ENCODE results near the gene BRD9.
"Not testable (repeated sequence)": the region's sequence is repeated elsewhere in the genome, so short reads cannot be mapped to it uniquely, and the experiment has no call there.

BRD9 gene

GRCh38 chr5:842402-843221 is 50.0 kb downstream of the BRD9 start:
- H3K36me3 ChIP-seq (ENCODE audit: control insufficient read depth in 2 of 2, insufficient read depth in 2 of 2, low read length in 2 of 2); H3K4me1 ChIP-seq (ENCODE audit: control insufficient read depth, insufficient read depth, low read length); H3K9ac ChIP-seq (ENCODE audit: low read length in 2 of 2); H3K27ac ChIP-seq (ENCODE audit: low read length); H3K9me3 ChIP-seq (ENCODE audit: control insufficient read depth in 2 of 2, low read length in 2 of 2); H3K4me3 ChIP-seq (ENCODE audit: low read length in 2 of 2); H3K27me3 ChIP-seq (ENCODE audit: control insufficient read depth in 1 of 2, insufficient read depth in 2 of 2, low read length in 2 of 2): not testable (repeated sequence)

GRCh38 chr5:841531-842401 is 50.8 kb downstream of the BRD9 start:
- H3K9me3 ChIP-seq (ENCODE audit: control insufficient read depth in 2 of 2, low read length in 2 of 2); H3K4me1 ChIP-seq (ENCODE audit: control insufficient read depth, insufficient read depth, low read length); H3K36me3 ChIP-seq (ENCODE audit: control insufficient read depth in 2 of 2, insufficient read depth in 2 of 2, low read length in 2 of 2); H3K27me3 ChIP-seq (ENCODE audit: control insufficient read depth in 1 of 2, insufficient read depth in 2 of 2, low read length in 2 of 2); H3K4me3 ChIP-seq (ENCODE audit: low read length in 2 of 2); H3K27ac ChIP-seq (ENCODE audit: low read length); H3K9ac ChIP-seq (ENCODE audit: low read length in 2 of 2): not testable (repeated sequence)

GRCh38 chr5:840974-841435 is 51.6 kb downstream of the BRD9 start:
- not testable (repeated sequence) for H3K4me1 ChIP-seq (ENCODE audit: control insufficient read depth, insufficient read depth, low read length); H3K27me3 ChIP-seq (ENCODE audit: control insufficient read depth in 1 of 2, insufficient read depth in 2 of 2, low read length in 2 of 2); H3K9ac ChIP-seq (ENCODE audit: low read length in 2 of 2); H3K27ac ChIP-seq (ENCODE audit: low read length); H3K4me3 ChIP-seq (ENCODE audit: low read length in 2 of 2); H3K36me3 ChIP-seq (ENCODE audit: control insufficient read depth in 2 of 2, insufficient read depth in 2 of 2, low read length in 2 of 2); H3K9me3 ChIP-seq (ENCODE audit: control insufficient read depth in 2 of 2, low read length in 2 of 2)

- H3K9ac ChIP-seq (ENCODE audit: low read length in 2 of 2); H3K9me3 ChIP-seq (ENCODE audit: control insufficient read depth in 2 of 2, low read length in 2 of 2); H3K27me3 ChIP-seq (ENCODE audit: control insufficient read depth in 1 of 2, insufficient read depth in 2 of 2, low read length in 2 of 2); H3K4me1 ChIP-seq (ENCODE audit: control insufficient read depth, insufficient read depth, low read length); H3K36me3 ChIP-seq (ENCODE audit: control insufficient read depth in 2 of 2, insufficient read depth in 2 of 2, low read length in 2 of 2); H3K4me3 ChIP-seq (ENCODE audit: low read length in 2 of 2); H3K27ac ChIP-seq (ENCODE audit: low read length): not testable (repeated sequence)
These were observed 52.3 kb downstream of the BRD9 start for GRCh38 chr5:840118-840973.

- not testable (repeated sequence) for H3K27me3 ChIP-seq (ENCODE audit: control insufficient read depth in 1 of 2, insufficient read depth in 2 of 2, low read length in 2 of 2)
These were observed 54.2 kb downstream of the BRD9 start for GRCh38 chr5:838431-838851.

GRCh38 chr5:837621-838121 is 54.9 kb downstream of the BRD9 start:
- not testable (repeated sequence) for H3K27ac ChIP-seq (ENCODE audit: low read length); H3K36me3 ChIP-seq (ENCODE audit: control insufficient read depth in 2 of 2, insufficient read depth in 2 of 2, low read length in 2 of 2); H3K9me3 ChIP-seq (ENCODE audit: control insufficient read depth in 2 of 2, low read length in 2 of 2); H3K4me3 ChIP-seq (ENCODE audit: low read length in 2 of 2); H3K9ac ChIP-seq (ENCODE audit: low read length in 2 of 2); H3K4me1 ChIP-seq (ENCODE audit: control insufficient read depth, insufficient read depth, low read length); H3K27me3 ChIP-seq (ENCODE audit: control insufficient read depth in 1 of 2, insufficient read depth in 2 of 2, low read length in 2 of 2)

More at GRCh38 chr5:838431-838851, 54.2 kb downstream of the BRD9 start:
- H3K4me1 ChIP-seq (ENCODE audit: control insufficient read depth, insufficient read depth, low read length); H3K36me3 ChIP-seq (ENCODE audit: control insufficient read depth in 2 of 2, insufficient read depth in 2 of 2, low read length in 2 of 2); H3K9ac ChIP-seq (ENCODE audit: low read length in 2 of 2); H3K27ac ChIP-seq (ENCODE audit: low read length); H3K4me3 ChIP-seq (ENCODE audit: low read length in 2 of 2); H3K9me3 ChIP-seq (ENCODE audit: control insufficient read depth in 2 of 2, low read length in 2 of 2): not testable (repeated sequence)

- not testable (repeated sequence) for H3K27ac ChIP-seq (ENCODE audit: low read length); H3K27me3 ChIP-seq (ENCODE audit: control insufficient read depth in 1 of 2, insufficient read depth in 2 of 2, low read length in 2 of 2); H3K4me1 ChIP-seq (ENCODE audit: control insufficient read depth, insufficient read depth, low read length); H3K9me3 ChIP-seq (ENCODE audit: control insufficient read depth in 2 of 2, low read length in 2 of 2); H3K4me3 ChIP-seq (ENCODE audit: low read length in 2 of 2); H3K9ac ChIP-seq (ENCODE audit: low read length in 2 of 2); H3K36me3 ChIP-seq (ENCODE audit: control insufficient read depth in 2 of 2, insufficient read depth in 2 of 2, low read length in 2 of 2)
These were observed 56.5 kb downstream of the BRD9 start for GRCh38 chr5:835933-836612.

GRCh38 chr5:834013-834412 is 58.6 kb downstream of the BRD9 start:
- H3K9me3 ChIP-seq (ENCODE audit: control insufficient read depth in 2 of 2, low read length in 2 of 2); H3K36me3 ChIP-seq (ENCODE audit: control insufficient read depth in 2 of 2, insufficient read depth in 2 of 2, low read length in 2 of 2); H3K27ac ChIP-seq (ENCODE audit: low read length); H3K4me3 ChIP-seq (ENCODE audit: low read length in 2 of 2); H3K27me3 ChIP-seq (ENCODE audit: control insufficient read depth in 1 of 2, insufficient read depth in 2 of 2, low read length in 2 of 2); H3K4me1 ChIP-seq (ENCODE audit: control insufficient read depth, insufficient read depth, low read length); H3K9ac ChIP-seq (ENCODE audit: low read length in 2 of 2): not testable (repeated sequence)

- H3K27ac ChIP-seq (ENCODE audit: low read length); H3K4me1 ChIP-seq (ENCODE audit: control insufficient read depth, insufficient read depth, low read length); H3K9me3 ChIP-seq (ENCODE audit: control insufficient read depth in 2 of 2, low read length in 2 of 2); H3K27me3 ChIP-seq (ENCODE audit: control insufficient read depth in 1 of 2, insufficient read depth in 2 of 2, low read length in 2 of 2); H3K9ac ChIP-seq (ENCODE audit: low read length in 2 of 2); H3K36me3 ChIP-seq (ENCODE audit: control insufficient read depth in 2 of 2, insufficient read depth in 2 of 2, low read length in 2 of 2); H3K4me3 ChIP-seq (ENCODE audit: low read length in 2 of 2): not testable (repeated sequence)
These were observed 64.4 kb downstream of the BRD9 start for GRCh38 chr5:828194-828593.

GRCh38 chr5:825544-825943 is 67.1 kb downstream of the BRD9 start:
- H3K27ac ChIP-seq (ENCODE audit: low read length); H3K9me3 ChIP-seq (ENCODE audit: control insufficient read depth in 2 of 2, low read length in 2 of 2); H3K9ac ChIP-seq (ENCODE audit: low read length in 2 of 2); H3K27me3 ChIP-seq (ENCODE audit: control insufficient read depth in 1 of 2, insufficient read depth in 2 of 2, low read length in 2 of 2); H3K4me1 ChIP-seq (ENCODE audit: control insufficient read depth, insufficient read depth, low read length); H3K36me3 ChIP-seq (ENCODE audit: control insufficient read depth in 2 of 2, insufficient read depth in 2 of 2, low read length in 2 of 2); H3K4me3 ChIP-seq (ENCODE audit: low read length in 2 of 2): not testable (repeated sequence)
